Jurkat, Clone E6-1 (cell line): Measurements from ENCODE around the gene RGMB. TPM values are rescaled to one million over a fixed set of nuclear protein-coding genes. Genes with fewer than 3 reads are reported as not detected.
"Not testable (repeated sequence)": the region's sequence is repeated elsewhere in the genome, so short reads cannot be mapped to it uniquely, and the experiment has no call there.

Source experiments
- DNase-seq: peaks from one replicate; pipeline ENCODE4 v3.0.0-alpha.2; 2011; ENCODE audit warnings: low read depth, low spot score
- H3K4me3 ChIP-seq: 2 replicates; pipeline ENCODE4 v1.5.1; 2011; ENCODE audit warnings: mild to moderate bottlenecking, low read length, control low read depth, moderate library complexity
- polyA plus RNA-seq: library from polyadenylated mRNA; unstranded; fragments of >200 nt; gene quantifications from one replicate; pipeline ENCODE4 v1.2.1, GENCODE V29; 2012; ENCODE audit warnings: missing spikeins; ENCODE audit not compliant: insufficient read length, insufficient read depth

Gene RGMB, protein sequence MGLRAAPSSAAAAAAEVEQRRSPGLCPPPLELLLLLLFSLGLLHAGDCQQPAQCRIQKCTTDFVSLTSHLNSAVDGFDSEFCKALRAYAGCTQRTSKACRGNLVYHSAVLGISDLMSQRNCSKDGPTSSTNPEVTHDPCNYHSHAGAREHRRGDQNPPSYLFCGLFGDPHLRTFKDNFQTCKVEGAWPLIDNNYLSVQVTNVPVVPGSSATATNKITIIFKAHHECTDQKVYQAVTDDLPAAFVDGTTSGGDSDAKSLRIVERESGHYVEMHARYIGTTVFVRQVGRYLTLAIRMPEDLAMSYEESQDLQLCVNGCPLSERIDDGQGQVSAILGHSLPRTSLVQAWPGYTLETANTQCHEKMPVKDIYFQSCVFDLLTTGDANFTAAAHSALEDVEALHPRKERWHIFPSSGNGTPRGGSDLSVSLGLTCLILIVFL
- polyA plus RNA-seq, result 10.7 TPM

DNA sequence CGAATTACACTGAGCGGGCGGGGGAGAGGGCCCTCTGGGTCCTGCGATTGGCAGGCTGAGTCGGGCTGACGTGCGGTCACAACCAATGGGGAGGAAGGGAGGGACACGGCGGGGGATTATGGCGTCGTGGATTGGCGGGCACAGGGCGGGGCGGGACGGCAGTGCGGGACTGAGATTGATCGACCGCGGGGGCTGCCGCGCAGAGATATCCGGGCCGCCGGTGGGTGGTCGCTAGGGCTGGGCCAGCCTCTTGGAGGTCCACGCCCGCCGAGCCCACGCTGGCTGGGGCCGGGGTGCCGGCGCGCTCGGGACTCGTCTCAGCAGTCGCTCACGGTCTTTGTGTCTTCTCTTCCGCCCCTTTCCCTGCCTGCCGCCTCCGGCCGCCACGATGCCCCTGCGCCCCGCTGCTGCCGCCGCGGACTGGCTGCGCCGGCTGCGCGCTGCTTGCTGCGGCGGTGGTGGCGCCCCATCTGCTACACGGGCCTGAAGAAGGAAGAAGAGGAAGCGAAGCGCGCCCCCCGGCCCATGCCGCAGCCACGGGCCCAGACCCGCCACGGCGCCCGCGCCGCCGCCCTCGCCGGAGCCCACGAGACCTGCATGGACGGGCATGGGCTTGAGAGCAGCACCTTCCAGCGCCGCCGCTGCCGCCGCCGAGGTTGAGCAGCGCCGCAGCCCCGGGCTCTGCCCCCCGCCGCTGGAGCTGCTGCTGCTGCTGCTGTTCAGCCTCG is at the start of gene RGMB:
RGMB (plus strand) TSS at position 200 of the 728 bp plus-strand sequence; CDS start at position 608, 408 bp downstream.
- peak within 1 kb of the TSS; percentile 52 for H3K4me3 ChIP-seq
- DNase-seq, result peak; percentile 98

DNA sequence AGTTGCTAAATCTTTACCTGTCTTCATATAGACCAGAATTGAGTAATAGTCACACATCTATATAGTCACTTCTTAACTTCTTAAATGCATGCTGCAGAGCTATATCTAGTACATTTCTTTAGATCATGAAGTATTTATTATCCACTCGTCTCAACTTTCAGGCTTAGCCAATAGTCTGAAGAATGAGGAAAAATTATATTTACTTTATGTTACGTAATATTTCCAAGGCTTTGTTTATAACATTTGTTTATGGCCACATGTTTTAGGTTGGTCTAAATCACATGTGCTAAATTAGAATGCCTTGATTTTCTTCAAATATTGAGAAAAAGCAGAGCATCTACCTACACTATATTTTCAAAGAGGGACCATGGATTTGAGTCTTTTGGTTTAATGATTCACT is 47.2 kb upstream of the RGMB start:
- no peak for DNase-seq
- no peak overlapping the region for H3K4me3 ChIP-seq

DNA sequence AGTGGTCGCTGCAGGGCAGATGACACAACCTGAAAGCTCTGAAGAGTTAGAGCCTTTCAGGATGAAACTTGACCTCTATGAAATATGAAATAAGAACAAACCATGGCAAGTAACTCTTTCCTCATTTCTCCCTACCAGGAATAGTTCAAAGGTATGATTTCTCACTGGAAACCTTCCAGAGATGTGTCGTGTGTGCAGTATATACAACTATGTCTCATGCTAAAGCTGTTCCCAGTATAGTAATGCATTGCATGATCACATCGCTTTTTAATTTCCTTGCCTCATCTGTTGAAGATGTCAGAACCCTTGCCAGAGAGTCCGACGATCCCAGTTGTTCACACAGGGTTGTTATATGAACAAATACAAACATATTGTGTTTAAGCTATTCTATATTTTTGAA is 45.8 kb upstream of the RGMB start:
- no peak for DNase-seq
- H3K4me3 ChIP-seq, result no peak overlapping the region

DNA sequence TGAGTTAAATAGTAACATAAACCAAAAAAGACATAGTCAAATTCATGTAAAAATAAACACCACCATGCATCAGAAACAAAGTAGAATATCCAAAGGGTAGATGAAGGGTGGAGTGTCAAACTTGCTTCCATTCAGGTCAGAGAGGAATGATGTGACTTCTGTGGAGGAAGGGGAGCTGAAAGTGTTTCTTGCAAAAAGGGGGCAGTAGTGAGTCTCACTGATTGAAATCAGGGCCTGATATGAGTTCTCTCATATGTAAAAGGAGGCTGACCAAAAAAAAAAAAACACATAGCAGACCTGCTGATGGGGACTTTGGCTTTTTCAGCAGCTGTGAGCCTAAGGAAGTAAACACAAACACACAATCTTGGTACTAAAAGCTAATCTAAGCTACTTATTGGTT is 38.8 kb upstream of the RGMB start:
- no peak for DNase-seq
- H3K4me3 ChIP-seq, result no peak overlapping the region

DNA sequence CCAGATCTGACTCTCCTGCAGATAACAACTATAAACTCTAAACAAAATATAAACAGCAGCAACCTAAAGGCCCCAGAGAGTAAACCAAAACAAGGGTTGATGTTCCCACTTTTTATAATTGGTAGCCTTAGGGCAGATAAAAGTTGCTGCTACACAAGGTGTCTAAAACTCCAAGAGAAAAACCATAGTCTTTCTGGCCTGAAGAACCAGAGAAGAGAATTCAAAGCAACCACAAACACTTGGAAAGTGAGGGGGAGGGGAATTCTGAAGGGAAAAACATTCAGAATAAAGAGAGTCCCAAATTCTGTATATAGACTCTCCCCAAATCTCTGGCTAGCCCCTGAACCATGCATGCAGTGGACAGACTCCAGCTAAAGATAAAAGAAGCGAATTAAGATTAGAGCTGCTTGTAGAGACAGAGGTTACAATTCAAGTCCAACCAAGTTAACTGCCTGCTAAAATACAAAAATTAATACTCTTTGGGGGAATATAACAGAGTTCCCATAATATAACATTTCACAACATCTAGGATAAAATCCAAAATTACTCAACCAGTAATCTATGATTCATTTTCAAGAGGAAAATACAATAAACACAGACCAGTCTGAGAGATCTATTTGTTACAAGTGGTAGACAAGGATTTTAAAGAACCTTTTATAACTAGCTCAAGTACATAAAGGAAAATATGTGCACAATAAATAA is 37.5 kb upstream of the RGMB start:
- no peak overlapping the region for H3K4me3 ChIP-seq
- no peak for DNase-seq

DNA sequence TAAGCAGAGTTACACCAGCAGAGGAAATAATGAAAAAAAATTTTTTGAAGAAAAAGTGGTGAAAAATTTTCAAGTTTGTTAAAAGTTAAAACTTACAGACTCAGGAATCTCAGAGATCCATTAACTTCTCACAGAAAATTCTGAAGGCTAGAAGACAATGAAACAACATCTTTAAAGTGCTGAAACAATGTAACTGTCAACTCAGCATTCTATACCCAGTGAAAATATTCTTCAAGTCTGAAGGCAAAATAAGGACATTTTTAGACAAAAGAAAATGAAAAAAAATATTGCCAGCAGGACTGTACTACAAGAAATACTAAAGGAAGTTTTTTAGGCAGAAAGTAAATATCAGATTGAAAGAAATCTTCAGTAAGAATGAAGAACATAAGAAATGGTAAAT is 36.7 kb upstream of the RGMB start:
- no peak for DNase-seq
- no peak overlapping the region for H3K4me3 ChIP-seq

DNA sequence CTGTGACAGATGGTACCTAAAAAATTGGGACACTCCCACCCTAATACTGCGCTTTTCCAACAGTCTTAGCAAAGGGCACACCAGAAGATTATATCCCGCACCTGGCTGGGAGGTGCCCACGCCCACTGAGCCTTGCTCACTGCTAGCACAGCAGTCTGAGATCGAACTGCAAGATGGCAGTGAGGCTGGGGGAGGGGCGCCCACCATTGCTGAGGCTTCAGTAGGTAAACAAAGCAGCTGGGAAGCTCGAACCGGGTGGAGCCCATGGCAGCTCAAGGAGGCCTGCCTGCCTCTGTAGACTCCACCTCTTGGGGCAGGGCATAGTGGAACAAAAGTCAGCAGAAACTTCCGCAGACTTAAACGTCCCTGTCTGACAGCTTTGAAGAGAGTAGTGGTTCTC is 36.0 kb upstream of the RGMB start:
- DNase-seq, H3K4me3 ChIP-seq: not testable (repeated sequence)

DNA sequence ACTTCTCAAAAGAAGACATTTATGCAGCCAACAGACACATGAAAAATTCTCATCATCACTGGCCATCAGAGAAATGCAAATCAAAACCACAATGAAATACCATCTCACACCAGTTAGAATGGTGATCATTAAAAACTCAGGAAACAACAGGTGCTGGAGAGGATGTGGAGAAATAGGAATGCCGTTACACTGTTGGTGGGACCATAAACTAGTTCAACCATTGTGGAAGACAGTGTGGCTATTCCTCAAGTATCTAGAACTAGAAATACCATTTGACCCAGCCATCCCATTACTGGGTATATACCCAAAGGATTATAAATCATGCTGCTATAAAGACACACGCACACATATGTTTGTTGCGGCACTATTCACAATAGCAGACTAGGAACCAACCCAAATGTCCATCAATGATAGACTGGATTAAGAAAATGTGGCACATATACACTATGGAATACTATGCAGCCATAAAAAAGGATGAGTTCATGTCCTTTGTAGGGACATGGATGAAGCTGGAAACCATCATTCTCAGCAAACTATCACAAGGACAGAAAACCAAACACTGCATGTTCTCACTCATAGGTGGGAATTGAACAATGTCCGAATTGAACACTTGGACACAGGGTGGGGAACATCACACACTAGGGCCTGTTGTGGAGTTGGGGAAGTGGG is 34.8 kb upstream of the RGMB start:
- not testable (repeated sequence) for DNase-seq, H3K4me3 ChIP-seq

DNA sequence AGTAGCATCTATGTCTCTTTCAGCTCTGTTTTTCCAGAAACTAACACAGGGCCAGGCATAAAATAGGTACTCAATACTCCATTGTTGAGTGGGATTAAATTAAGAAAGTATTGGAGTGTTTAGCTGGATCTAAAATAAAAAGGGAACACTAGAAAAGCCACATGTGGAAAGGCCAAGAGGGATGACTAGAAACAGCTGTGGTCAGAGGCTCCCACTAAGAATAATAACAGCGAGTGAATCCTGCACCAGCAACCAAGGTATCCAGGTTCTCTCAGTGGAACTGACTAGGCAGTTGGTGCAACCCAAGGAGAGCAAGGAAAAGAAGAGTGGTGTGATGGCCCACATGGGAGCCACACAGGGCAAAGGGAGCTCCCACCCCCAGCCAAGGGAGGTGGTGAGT is 31.5 kb upstream of the RGMB start:
- no peak for DNase-seq
- no peak overlapping the region for H3K4me3 ChIP-seq

DNA sequence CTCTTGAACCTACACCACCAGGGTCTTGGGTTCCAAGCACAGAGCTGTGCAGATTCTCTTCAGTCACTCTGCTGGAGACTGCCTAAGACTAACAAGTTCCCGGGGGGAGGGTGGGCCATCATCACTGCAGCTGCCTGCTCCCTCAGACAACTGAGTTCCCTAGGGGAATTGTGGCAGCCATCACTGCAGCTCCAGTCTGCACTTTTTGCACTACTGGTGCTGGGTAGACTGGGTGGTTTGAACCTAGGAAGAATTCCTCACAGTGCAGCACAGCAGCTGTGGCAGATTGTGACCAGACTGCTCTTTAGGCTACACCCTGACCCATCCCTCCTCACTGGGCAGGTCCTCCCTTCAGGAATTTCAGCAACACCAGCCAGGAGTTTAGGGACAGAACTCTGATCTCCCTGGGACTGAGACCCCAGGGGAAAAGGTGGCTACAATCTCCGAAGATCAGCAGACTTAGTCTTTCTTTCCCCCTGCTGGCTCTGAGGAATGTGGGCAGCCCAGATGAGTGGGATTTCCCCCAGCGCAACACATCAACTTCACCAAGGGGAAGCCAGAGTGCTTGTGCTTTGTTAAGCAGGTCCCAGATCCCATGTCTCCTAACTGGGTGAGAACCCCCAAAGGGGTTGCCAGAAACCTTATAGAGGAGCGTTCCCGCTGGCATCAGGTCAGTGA is 30.9 kb upstream of the RGMB start:
- DNase-seq, result no peak
- H3K4me3 ChIP-seq, result no peak overlapping the region

DNA sequence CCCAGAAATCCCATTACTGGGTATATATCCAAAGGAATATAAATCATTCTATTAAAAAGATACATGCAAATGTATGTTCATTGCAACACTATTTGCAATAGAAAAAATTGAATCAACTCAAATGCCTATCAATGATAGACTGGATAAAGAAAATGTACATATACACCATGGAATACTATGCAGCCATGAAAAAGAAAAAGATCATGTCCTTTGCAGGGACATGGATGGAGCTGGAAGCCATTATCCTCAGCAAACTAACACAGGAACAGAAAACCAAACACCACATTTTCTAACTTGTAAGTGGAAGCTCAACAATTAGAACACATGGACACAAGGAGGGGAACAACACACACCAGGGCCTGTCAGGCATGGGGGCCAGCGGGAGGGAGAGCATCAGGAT is 25.2 kb upstream of the RGMB start:
- not testable (repeated sequence) for H3K4me3 ChIP-seq, DNase-seq

DNA sequence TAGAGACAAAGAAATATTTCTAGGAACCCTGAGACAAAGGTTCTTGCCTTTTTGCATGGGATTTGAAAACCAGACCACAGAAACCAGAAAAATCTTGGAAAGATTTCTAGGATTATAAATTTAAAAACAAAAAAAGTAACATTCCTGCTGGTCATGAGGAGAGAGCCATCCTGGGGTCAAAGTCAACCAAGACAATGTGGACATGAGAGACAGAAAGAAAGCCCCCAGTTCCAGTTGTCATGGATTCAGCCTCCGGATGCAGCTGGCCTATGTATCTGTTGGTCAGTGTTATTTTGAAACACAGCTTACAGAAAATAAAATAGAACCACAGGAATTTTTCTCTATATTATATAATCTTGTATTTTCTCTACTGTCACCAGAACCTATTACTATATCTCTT is 24.4 kb upstream of the RGMB start:
- DNase-seq, result no peak
- H3K4me3 ChIP-seq, result no peak overlapping the region

DNA sequence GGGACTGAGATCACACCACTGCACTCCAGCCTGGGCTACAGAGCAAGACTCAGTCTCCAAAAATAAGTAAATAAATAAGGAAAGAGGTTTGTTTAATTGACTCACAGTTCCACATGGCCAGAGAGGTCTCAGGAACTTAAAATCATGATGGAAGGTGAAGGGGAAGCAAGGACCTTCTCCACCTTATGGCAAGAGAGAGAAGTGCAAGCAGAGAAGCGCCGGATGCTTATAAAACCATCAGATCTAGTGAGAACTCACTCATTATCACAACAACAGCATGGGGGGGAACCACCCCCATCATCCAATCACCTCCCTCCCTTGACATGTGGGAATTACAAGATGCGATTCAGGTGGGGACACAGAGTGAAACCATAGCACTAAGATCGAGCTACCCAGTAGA is 22.8 kb upstream of the RGMB start:
- H3K4me3 ChIP-seq, result no peak overlapping the region
- peak; percentile 55 for DNase-seq

DNA sequence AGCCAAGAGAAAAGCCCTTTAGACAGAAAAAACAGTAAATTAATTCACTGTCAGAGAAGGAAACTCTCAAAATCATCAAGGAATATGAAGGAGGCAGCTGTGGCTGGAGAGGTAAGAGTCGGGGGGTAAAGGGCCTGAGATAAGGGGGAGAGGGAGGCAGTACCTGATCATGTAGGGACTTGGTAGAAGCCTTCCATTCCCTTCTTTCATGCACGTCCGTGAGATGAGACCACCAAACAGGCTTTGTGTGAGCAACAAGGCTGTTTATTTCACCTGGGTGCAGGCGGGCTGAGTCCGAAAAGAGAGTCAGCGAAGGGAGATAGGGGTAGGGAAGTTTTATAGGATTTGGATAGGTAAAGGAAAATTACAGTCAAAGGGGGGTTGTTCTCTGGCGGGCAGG is 21.1 kb upstream of the RGMB start:
- H3K4me3 ChIP-seq, DNase-seq: not testable (repeated sequence)

DNA sequence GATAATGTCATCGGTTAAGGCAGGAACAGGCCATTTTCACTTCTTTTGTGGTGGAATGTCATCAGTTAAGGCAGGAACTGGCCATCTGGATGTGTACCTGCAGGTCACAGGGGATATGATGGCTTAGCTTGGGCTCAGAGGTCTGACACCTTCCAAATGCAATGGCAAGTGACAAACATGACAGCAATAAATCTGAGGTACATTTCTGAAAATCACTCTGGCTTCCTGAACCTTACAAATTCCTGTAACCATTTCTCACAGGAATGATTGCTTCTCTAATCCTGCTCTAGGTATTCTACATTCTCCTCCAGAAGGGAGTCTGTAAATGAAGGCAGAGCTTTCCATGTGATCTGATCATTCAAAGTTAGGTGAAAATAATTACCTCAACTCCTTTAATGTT is 20.7 kb upstream of the RGMB start:
- H3K4me3 ChIP-seq, DNase-seq: not testable (repeated sequence)

DNA sequence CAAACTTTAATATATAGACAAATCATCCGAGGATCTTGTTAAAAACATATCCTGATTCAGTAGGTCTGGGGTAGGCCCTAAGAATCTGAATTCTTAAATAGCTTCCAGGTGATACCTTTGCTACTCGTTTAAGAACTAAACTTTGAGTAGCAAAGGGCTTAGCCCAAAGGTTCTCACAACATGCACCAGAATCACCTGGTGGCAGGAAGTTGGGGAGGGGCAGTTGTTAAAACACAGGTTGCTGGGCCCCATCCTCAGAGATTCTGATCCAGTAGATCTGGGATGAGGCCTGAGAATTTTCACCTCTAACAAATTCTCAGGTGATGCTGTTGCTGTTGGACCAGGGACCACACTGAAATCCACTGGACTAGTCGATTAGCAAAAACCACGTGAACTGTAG is 20.0 kb upstream of the RGMB start:
- DNase-seq, result no peak
- no peak overlapping the region for H3K4me3 ChIP-seq

DNA sequence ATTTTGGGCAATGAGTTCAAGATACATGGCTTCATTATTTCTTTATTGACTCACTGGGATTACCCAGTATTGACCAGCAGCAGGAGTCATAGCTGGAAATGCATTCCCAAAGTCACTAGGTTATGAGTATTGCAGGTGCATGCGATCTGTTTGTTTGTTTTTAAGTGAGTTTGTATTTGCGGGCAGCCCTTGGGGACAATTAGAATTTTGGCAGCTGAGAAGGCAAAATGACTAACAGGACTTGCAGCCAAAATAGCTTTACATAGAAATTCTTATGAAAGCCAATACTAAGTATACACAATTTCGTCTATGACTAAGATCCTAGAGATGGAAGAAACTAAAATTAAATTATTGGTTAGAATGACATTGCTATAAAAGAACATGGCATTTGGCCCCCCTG is 18.1 kb upstream of the RGMB start:
- DNase-seq, result no peak
- H3K4me3 ChIP-seq, result no peak overlapping the region

DNA sequence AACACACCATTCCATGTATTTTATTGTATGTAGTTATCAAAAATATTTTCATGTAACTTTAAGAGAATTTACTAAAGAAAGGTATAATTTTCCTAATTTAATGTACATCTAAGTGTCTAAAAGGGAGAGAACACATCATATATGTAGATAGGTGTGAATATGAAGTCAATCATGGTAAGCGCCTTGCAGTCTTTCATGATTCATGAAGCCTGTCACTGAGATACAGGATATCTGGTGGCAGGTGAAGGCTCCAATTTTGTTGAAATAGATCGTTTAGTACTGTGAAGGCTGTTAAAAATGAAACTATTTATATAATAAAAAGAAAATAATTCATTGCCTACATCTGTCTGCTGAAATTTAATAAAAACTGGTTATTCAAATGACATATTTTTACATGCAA is 15.5 kb upstream of the RGMB start:
- H3K4me3 ChIP-seq, result no peak overlapping the region
- no peak for DNase-seq
